MV-4-11 (cell line): ENCODE data around the gene FBXW8.
A peak's percentile ranks its signal among the peaks of the same experiment; 100 is the strongest.

Source experiments
- DNase-seq: peaks from one replicate; lab custom pipeline; 2025; lab: John Stamatoyannopoulos, UW

The FBXW8 gene

DNA sequence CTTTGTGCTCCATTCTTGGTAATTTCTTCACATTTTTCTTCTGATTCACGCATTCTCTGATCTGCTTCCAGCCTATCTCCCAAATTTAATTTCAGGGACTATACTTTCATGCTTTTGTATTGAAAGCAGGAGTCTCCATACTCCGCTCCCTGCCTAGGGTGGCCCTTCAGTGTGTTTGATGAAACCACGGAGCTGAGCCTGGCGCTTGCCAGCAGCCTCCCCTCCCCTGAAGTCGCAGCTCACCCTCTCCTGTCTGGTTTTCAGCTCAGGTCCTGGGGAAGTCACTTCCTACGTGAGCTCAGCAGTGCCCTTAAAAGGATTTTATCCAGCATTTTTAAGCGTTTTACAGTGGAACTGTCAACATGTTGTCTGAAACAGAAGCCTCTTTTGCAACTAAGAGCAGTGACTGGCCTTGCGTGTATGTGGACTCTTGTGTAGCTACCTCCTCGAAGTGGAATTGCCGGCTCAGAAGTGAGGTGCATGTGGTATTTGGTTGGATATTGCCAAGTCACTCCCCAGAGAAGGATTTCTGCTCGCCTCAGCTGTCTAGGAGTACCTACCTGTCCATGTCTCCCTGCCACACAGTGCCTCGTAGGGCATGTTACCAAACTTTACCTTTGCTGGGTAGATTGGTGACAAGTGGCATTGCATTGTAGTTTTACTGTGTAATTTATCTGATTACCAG, 109.9 kb downstream of the FBXW8 start:
- DNase-seq = no peak

GRCh38 chr12:117022465-117022864, 111.7 kb downstream of the FBXW8 start:
- DNase-seq = no peak

DNA sequence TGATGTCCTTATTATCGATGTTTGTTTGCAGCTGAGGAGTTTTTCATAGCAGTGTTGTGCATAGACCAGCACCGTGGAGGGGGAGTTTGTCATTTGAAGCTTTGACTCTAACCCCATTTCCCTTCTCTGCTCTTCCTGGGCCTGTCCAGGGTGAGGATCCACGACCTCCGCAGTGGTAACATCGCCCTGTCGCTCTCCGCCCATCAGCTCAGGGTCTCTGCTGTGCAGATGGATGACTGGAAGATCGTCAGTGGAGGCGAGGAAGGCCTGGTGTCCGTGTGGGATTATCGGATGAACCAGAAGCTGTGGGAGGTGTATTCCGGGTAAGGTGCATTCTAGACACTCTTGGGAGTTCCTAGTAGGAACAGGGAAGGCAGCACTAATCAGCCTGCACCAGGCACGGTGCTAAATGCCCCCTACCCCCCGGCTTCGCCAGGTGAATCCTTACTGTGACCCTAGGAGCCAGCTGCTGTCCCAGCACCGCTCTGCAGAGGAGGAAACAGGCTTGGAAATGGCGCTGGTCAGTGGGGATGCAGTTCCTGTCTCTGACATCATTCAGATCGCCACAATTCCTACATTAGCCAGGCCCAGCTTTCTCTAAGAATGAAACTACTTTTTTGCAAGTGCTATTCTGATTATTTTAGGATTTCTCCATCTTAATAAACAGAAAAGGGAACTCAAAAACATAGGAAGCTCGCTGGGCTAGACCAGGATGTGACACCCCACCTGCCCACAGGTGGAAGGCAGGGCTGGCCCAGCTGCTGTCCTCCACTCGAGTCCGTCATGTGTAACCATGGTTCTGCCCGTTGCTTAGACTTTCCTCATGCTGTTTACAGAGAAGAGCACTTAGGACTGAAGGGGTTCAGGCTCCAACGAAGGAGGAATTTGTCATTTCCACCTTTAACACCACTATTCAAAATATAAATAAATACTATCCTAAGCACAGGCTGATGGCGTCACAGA, 113.5 kb downstream of the FBXW8 start:
- no peak for DNase-seq

DNA sequence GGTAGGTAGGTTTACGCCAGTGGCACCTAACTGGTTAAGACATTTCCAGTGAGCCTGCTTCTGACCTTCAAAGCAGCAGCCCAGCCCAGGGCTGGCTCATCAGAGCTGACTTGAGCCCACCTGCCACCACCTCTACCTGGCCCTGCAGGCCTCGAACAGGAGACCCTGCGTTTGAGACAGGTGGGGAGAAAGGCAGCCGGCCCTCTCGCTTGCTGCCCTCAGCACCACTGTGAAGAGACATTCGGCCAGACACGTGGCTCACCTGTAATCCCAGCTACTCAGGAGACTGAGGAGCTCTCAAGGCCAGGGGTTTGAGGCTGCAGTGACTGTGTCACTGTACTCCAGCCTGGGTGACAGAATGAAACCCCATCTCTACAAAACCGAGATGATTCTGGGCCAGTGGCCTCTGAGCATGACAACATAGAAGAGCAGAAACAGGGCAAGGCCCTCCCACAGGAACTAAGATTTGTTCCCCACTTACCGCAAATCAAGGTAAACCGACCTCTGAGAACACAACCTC, 114.3 kb downstream of the FBXW8 start:
- no peak for DNase-seq

GRCh38 chr12:117025481-117026151, 114.9 kb downstream of the FBXW8 start:
- peak; percentile 39 for DNase-seq

- DNase-seq = no peak
Observed at GRCh38 chr12:117026343-117026742, 115.6 kb downstream of the FBXW8 start.

DNA sequence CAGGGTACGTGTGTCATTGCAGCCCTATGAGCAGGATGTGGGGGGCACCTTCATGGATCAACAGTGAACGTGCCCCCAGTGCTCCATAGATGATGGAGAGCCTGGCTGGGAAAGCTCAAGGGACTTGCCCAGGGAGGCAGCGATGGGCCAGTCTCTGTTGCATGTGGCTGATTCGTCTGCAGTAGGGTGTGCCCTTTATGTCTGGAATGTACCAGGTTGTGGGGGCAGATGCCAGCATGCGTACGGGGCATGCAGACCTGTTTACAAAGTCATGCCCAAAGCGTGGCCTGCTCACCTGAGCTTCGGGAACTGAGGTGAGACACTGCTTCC, 116.1 kb downstream of the FBXW8 start:
- no peak for DNase-seq

DNA sequence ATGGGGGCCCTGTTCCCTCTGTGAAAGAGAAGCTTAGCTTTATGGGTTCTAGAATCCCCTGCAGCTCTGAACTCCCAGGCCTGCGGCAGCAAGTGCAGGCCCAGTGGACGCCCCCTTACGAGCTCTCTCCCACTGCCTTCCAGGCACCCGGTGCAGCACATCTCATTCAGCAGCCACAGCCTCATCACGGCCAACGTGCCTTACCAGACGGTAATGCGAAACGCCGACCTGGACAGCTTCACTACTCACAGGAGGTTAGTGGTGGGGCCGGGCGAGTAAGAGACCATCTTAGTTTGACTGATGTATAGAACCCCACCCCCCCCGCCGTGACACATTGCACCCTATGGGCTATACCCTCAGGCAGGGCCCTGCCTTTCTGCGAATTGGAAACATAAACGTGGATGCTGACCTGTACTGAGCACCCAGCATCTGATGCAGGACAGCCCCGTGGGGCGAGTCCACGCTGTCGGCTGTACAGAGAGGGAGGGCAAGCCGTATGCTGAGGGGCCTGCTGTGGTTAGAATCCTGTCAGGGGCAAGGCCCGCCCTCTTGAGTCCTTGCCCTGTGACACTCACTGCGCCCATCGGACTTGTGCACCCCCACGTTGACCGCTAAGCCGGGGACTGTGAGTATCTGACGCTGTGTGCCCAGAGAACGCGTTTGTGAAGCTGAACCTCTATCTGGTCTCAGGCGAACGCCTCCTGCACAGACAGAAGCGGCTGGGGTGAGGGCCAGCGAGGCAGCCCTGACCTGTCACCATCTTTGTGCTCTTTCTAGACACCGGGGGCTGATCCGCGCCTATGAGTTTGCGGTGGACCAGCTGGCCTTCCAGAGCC, 116.7 kb downstream of the FBXW8 start:
- DNase-seq = no peak

DNA sequence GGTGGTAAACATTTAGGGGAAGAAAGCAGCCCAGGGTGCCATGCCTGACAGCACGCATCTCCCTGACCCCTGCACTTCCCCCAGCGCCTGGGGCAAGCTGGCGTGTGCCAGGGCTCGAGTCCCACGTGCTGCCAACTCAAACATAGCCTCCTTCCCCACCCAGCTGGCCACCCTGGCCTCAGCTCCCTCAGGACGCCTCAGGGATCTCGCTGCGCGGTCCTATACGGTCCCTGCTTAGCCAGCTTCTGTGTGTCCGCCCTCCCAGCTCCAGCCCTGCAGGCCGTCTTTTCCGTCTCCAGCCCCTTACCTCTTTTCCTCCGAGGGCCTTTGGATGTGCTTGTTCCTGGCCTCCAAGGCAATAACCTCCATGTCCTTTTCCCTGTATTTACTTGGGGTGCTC, 117.5 kb downstream of the FBXW8 start:
- DNase-seq = no peak

DNA sequence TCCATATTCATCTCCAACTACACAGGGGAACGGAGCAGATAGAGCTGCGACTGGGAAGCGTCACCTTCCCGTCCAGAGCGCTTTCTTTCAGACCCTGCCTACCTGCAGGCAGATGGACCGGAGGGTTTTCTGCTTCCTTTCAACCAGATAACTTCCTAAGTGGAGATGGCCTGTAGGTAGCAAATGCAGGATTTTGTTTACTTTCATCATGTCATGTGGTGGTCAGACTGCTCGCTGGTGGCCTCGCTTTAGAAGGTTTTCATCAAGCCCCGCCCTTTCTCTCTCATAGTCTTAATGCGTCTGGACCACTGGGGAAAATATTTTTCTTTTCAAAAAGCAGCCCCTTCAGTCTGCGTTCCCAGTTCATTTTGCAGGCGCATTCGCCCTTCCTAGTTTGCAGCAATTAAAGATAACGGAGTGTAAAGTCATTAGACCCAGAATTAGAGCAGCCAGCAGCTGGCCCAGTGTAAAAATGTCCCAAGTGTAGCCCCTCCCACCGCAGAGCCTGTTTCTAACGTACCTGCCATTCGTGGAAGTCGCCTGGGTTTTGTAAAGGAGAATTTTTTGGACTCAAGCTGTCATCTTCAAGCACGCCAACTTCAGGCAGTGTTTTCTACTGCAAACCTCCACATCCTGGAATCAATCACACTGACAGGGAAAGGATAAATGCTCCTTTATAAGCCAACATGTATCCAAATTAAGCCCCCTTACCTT, 119.6 kb downstream of the FBXW8 start:
- no peak for DNase-seq

- no peak for DNase-seq
Observed at GRCh38 chr12:117031843-117032592, 121.3 kb downstream of the FBXW8 start.

DNA sequence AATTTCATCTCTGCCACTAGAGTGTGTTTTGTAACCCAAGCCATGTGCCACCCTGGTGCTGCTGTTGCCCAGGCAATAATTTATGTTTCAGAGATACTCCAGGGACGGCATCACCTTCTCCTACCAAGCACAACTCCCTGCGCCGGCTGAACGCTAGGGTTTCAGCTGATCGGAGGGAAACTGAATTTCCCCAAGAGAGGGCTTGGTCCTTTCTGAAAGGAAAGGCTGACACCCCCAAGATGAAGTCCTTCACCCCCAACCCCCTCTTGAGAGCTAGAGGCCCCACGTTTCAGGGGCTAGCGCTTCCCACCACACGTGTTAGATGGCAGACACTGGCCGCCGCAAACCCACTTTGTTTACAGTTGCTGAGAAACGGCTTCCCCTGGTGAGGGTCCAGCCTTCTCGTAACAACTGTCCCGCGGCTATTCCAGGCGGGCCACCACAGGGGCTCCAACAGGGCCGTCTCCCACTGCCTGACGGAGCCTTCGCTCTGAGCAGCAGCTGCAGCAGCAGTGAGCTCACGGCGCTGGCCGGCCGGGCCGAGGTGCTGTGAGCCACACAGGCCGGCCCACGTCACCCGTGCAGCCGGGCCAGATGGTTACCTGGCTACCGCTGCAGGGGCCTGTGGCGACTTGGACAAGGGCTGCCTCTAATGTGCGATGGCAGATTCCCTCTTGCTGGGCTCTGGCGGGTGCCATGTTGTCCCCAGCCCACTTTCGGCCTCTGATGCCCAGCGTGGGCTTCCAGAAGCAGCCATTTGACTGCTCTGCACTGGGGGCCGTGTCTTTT, 122.0 kb downstream of the FBXW8 start:
- DNase-seq = no peak

DNA sequence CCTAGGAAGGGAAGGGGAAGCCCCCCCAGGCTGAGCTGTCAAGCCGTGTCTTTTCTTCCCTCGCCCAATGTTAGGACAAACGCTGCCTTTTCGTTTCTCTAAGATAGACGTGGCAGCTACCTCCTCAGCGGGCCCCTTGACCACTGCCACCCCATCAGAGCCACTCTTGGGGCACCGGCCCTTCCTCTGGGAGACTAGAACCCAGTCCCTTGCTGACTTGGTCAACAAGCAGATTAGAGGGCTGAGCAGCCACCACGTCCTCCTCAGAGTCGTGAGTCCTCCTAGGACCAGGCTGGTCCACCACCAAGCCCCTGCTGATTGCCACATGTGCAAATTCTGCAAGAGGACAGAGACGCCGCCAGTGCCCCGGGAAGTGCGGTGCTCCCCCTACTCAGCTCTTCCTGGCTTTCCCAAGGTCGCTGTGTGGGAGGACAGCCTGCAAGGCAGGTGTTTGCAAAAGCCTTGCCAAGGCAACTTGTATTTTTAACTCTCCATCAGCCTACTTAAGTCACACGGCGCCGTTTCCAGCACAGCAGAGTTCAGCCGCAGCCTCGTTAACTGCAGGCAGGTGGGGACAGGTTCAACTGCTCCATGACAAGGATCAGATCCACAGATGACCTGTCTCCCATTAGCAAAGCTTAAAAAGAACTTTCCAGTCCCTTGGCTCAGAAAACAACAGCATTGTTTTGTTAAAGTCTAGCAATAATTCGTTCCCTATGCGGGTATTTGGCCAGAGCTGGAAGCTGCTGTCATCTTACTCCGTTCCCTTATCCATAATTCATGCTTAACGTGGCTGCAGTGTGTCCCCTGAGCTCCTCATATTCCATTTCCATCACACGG, 122.9 kb downstream of the FBXW8 start:
- DNase-seq = no peak

GRCh38 chr12:117034249-117034648, 123.5 kb downstream of the FBXW8 start:
- no peak for DNase-seq

DNA sequence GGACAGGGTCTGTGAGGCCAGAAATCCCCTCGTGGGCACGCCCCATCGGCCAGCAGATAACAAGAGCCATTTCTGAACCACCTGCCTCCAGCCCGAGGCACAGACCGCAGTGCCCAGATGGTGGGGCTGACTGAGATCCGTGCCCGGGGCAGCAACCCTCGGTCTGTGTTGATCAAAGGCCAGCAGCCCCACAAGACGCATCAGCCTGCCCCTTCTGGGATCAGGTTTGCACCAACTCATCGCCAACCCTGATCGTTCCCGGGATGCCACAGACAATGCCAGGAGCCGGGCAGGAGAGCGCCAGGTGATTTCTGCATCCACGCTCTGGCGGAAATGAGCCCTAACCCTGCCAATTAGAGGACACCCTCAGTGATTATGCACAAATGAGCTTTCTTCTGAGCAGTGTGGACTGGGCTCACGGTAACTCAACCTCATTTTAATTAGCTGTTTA, 124.0 kb downstream of the FBXW8 start:
- no peak for DNase-seq

DNA sequence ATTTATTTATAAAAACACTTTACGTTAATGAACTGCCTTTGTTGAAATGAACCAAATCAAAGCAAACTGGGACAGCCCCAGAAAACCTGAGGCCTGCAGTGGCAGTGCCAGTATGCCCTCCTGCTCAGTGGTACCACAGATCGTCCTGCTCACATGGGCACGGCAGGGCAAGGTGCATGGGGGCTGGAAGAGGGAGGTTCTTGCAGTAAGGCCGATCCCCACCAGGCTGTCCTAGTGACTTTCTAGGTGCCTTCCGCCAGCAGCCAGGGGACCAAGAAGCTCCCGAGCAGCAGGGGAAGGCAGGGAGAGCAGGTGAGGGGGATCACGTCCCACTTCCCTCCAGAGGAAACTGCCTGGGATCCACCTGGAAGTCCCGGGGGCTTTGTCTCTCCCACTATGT, 124.5 kb downstream of the FBXW8 start:
- DNase-seq = no peak

GRCh38 chr12:117036046-117036445, 125.3 kb downstream of the FBXW8 start:
- no peak for DNase-seq

- DNase-seq = no peak
Observed at GRCh38 chr12:117036547-117036946, 125.8 kb downstream of the FBXW8 start.
